A673 (cell line): ENCODE measurements around the gene LRRC66. TPM values are rescaled to one million over a fixed set of nuclear protein-coding genes. Genes with fewer than 3 reads are reported as not detected.

Experiments used
- BruUV-seq: library from RNA; stranded (reverse); fragments of 400-500 nt; replicated peaks from 2 replicates; lab custom pipeline; 2021; lab: Mats Ljungman, UMichigan
- CTCF ChIA-PET: fragments of 300-600 bp; sonication (Branson Sonifier 250); formaldehyde crosslinking; loops from one replicate; lab custom pipeline; 2022; ENCODE audit warnings: antibody characterized with exemption; lab: Charles Lee
- POLR2A ChIA-PET: fragments of 300-600 bp; sonication (Branson Sonifier 250); formaldehyde crosslinking; loops from one replicate; lab custom pipeline; 2022; ENCODE audit warnings: antibody characterized with exemption; ENCODE audit not compliant: low non-redundant PET; lab: Charles Lee
- DNase-seq: peaks from one replicate; pipeline ENCODE4 v3.0.0-alpha.2; 2015; ENCODE audit warnings: low spot score
- H3K27ac ChIP-seq: fragments of 200-600 bp; sonication (generic); 2 replicates; pipeline ENCODE4 v1.5.1; 2016; ENCODE audit warnings: mixed run types, low read depth, mild to moderate bottlenecking, mixed read lengths, antibody characterized with exemption, low read length; ENCODE audit not compliant: poor library complexity, severe bottlenecking
- H3K27me3 ChIP-seq: fragments of 200-600 bp; sonication (generic); replicated peaks from 2 replicates; pipeline ENCODE4 v1.6.1; 2017; ENCODE audit warnings: mixed run types, low read depth, mild to moderate bottlenecking, mixed read lengths, antibody characterized with exemption, low read length; ENCODE audit not compliant: insufficient read depth, poor library complexity
- H3K36me3 ChIP-seq: fragments of 200-600 bp; sonication (generic); 2 replicates; pipeline ENCODE4 v1.6.1; 2016; ENCODE audit warnings: mixed run types, mild to moderate bottlenecking, mixed read lengths, antibody characterized with exemption, low read length; ENCODE audit not compliant: insufficient read depth, poor library complexity, severe bottlenecking
- H3K4me1 ChIP-seq: fragments of 200-600 bp; sonication (generic); 2 replicates; pipeline ENCODE4 v1.6.1; 2017; ENCODE audit warnings: mixed run types, mild to moderate bottlenecking, mixed read lengths, antibody characterized with exemption, low read length; ENCODE audit not compliant: insufficient read depth, poor library complexity, severe bottlenecking
- H3K4me3 ChIP-seq: fragments of 200-600 bp; sonication (generic); 2 replicates; pipeline ENCODE4 v1.5.1; 2016; ENCODE audit warnings: low read depth, mixed run types, mild to moderate bottlenecking, mixed read lengths, low read length; ENCODE audit not compliant: poor library complexity, severe bottlenecking
- H3K9me3 ChIP-seq: fragments of 200-600 bp; sonication (generic); 2 replicates; pipeline ENCODE4 v1.6.1; 2016; ENCODE audit warnings: mixed run types, low read depth, mild to moderate bottlenecking, mixed read lengths, antibody characterized with exemption, low read length; ENCODE audit not compliant: poor library complexity, severe bottlenecking
- CTCF ChIP-seq: fragments of 300-800, 200-600 bp; sonication (generic); conservative IDR thresholded peaks from 2 replicates; pipeline ENCODE4 v1.5.1; 2017; ENCODE audit warnings: low read depth, mild to moderate bottlenecking, antibody characterized with exemption, low read length, moderate library complexity, mixed read lengths
- EZH2 ChIP-seq: fragments of 200-600 bp; sonication (generic); IDR thresholded peaks from 2 replicates; pipeline ENCODE4 v1.6.1; 2017; ENCODE audit warnings: borderline replicate concordance, low read depth, mild to moderate bottlenecking, mixed read lengths, antibody characterized with exemption, low read length; ENCODE audit not compliant: poor library complexity, severe bottlenecking
- intact Hi-C: fragments of 100-400 bp; cut with micrococcal nuclease; formaldehyde crosslinking; loops from one replicate; pipeline ENCODE4 v1.10.0; 2022; ENCODE audit not compliant: unreplicated experiment
- total RNA-seq: library from RNA; stranded (reverse); gene quantifications from 2 replicates; pipeline ENCODE4 v1.2.3, GENCODE V29; 2021

Gene LRRC66
- total RNA-seq, 1 experiment from 2014 or later = not detected

GRCh38 chr4:51995647-51996220 is 24.4 kb downstream of the LRRC66 start:
- Histone ChIP-seq H3K27ac (no peak overlapping the region), H3K36me3 (no peaks in the 10 kb centered on the region), H3K9me3 (no peaks in the 10 kb centered on the region), H3K4me1 (no peaks in the 10 kb centered on the region), H3K27me3 (no peaks in the 10 kb centered on the region), H3K4me3 (no peak overlapping the region)
- intact Hi-C loops = loop anchor here (10.0 kb wide), 1 partner anchor 51 kb away; no protein-coding TSS in a partner anchor
- TF ChIP-seq EZH2 (no peak), CTCF (no peak)
- POLR2A ChIA-PET = no interaction called here
- no TSS peak for BruUV-seq
- CTCF ChIA-PET = no interaction called here
- no peak for DNase-seq

GRCh38 chr4:51965862-51966261 is 54.3 kb downstream of the LRRC66 start:
- intact Hi-C loops = no loop called here
- no peaks in the 10 kb centered on the region for H3K36me3 ChIP-seq
- no peaks in the 10 kb centered on the region for H3K27me3 ChIP-seq
- no peak for DNase-seq
- CTCF ChIA-PET = no interaction called here
- no peaks in the 10 kb centered on the region for H3K9me3 ChIP-seq
- no peak overlapping the region for H3K4me3 ChIP-seq
- POLR2A ChIA-PET = no interaction called here
- no peak overlapping the region for H3K27ac ChIP-seq
- no TSS peak for BruUV-seq
- H3K4me1 ChIP-seq = no peaks in the 10 kb centered on the region
- TF ChIP-seq EZH2 (no peak), CTCF (no peak)

- no peak for TF ChIP-seq EZH2
- no peak for TF ChIP-seq CTCF
- Histone ChIP-seq H3K27ac (no peak overlapping the region), H3K27me3 (no peaks in the 10 kb centered on the region), H3K4me3 (no peak overlapping the region), H3K9me3 (no peaks in the 10 kb centered on the region), H3K4me1 (no peaks in the 10 kb centered on the region), H3K36me3 (no peaks in the 10 kb centered on the region)
- no TSS peak for BruUV-seq
- DNase-seq = no peak
- ChIA-PET CTCF (no interaction called here), POLR2A (no interaction called here)
- intact Hi-C loops = no loop called here
Observed at GRCh38 chr4:51963841-51964517, 56.2 kb downstream of the LRRC66 start.
